GM12864 (cell line): ENCODE measurements around the gene GNB2.
"Not testable (repeated sequence)": the region's sequence is repeated elsewhere in the genome, so short reads cannot be mapped to it uniquely, and the experiment has no call there.

Source experiments
- DNase-seq: peaks from one replicate; pipeline ENCODE4 v3.0.0-alpha.2; 2011; ENCODE audit warnings: low read depth
- H3K4me3 ChIP-seq: 2 replicates; pipeline ENCODE4 v1.5.1; 2011; ENCODE audit warnings: mild to moderate bottlenecking, low read depth, low read length, control low read depth
- CTCF ChIP-seq: IDR thresholded peaks from 2 replicates; pipeline ENCODE4 v1.5.1; 2011; ENCODE audit warnings: low read depth, mild to moderate bottlenecking, moderate library complexity, low read length, control low read depth, inconsistent platforms; ENCODE audit errors: missing control alignments

GNB2 gene

GRCh38 chr7:100706672-100707311, 33.3 kb downstream of the GNB2 start:
- peak overlapping the region; percentile 95 for H3K4me3 ChIP-seq
- no peak for DNase-seq
- no peak for TF ChIP-seq CTCF

DNA sequence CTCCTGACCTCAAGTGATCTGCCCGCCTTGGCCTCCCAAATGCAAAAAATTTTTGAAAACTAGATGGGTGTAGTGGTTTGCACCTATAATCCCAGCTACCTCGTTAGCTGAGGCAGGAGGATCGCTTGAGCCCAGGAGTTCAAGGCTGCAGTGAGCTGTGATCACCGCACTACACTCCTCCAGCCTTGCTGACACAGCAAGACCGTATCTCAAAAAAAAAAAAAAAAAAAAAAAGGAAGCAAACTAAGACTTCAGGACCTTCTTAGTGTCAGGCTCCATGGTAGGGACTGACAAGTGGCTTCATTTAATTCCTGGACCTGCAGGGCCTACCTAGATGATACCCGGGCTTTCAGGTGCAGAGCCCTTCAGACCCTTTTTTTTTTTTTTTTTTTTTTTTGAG, 34.9 kb downstream of the GNB2 start:
- TF ChIP-seq CTCF = no peak
- DNase-seq = no peak
- no peak overlapping the region for H3K4me3 ChIP-seq

GRCh38 chr7:100710452-100710851, 36.9 kb downstream of the GNB2 start:
- TF ChIP-seq CTCF = no peak
- no peak for DNase-seq
- no peak overlapping the region for H3K4me3 ChIP-seq

- no peak for DNase-seq
- TF ChIP-seq CTCF = no peak
- H3K4me3 ChIP-seq = no peak overlapping the region
These were observed 37.8 kb downstream of the GNB2 start for GRCh38 chr7:100711369-100711768.

DNA sequence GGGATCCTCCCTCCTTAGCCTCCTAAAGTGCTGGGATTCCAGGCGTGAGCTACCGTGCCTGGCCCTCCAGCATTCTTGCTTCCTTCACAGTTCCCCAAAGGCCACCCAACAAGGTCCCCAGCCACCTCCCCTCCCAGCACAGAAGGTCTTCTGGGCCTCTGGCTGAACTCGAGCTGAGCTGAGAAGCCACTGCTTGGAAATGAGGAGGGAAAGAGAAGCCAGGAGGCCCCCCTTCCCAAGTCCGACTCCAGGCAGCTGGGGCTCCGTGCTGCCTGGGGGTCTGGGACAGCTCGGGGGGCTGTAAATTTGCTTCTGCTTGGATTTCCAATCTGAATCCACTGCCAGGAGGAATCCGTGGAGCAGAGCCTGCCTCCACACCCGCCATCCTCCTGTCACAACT, 41.2 kb downstream of the GNB2 start:
- no peak overlapping the region for H3K4me3 ChIP-seq
- DNase-seq = no peak
- no peak for TF ChIP-seq CTCF

- not testable (repeated sequence) for DNase-seq, H3K4me3 ChIP-seq
These were observed 43.5 kb downstream of the GNB2 start for GRCh38 chr7:100717073-100717472.

GRCh38 chr7:100719523-100720278, 46.2 kb downstream of the GNB2 start:
- no peak for TF ChIP-seq CTCF
- DNase-seq = no peak
- no peak overlapping the region for H3K4me3 ChIP-seq
